GM10266 (cell line): ENCODE data around the gene SSTR4.

ENCODE experiments used
- DNase-seq: peaks from one replicate; pipeline ENCODE4 v3.0.0; 2012; ENCODE audit errors: extremely low spot score
- CTCF ChIP-seq: IDR thresholded peaks from 2 replicates; pipeline ENCODE4 v1.5.1; 2012; ENCODE audit warnings: mild to moderate bottlenecking, low read depth; ENCODE audit not compliant: control insufficient read depth, insufficient read depth; ENCODE audit errors: missing control alignments

The SSTR4 gene

GRCh38 chr20:23007886-23008655 lies 27.0 kb upstream of the SSTR4 start:
- DNase-seq: no peak
- TF ChIP-seq CTCF: no peak

GRCh38 chr20:23008667-23009066 lies 26.4 kb upstream of the SSTR4 start:
- no peak for TF ChIP-seq CTCF
- DNase-seq: no peak

GRCh38 chr20:23009636-23010035 lies 25.5 kb upstream of the SSTR4 start:
- DNase-seq: no peak
- no peak for TF ChIP-seq CTCF

GRCh38 chr20:23010096-23010495 lies 25.0 kb upstream of the SSTR4 start:
- no peak for DNase-seq
- TF ChIP-seq CTCF: no peak

- no peak for DNase-seq
- no peak for TF ChIP-seq CTCF
Observed at GRCh38 chr20:23011008-23011721, 23.9 kb upstream of the SSTR4 start.

GRCh38 chr20:23013429-23013828 lies 21.7 kb upstream of the SSTR4 start:
- DNase-seq: no peak
- no peak for TF ChIP-seq CTCF

GRCh38 chr20:23017516-23017915 lies 17.6 kb upstream of the SSTR4 start:
- DNase-seq: no peak
- no peak for TF ChIP-seq CTCF
